ENCODE measurements around the gene CLCN2.
A peak's percentile ranks its signal among the peaks of the same experiment; 100 is the strongest.

Gene CLCN2

DNA sequence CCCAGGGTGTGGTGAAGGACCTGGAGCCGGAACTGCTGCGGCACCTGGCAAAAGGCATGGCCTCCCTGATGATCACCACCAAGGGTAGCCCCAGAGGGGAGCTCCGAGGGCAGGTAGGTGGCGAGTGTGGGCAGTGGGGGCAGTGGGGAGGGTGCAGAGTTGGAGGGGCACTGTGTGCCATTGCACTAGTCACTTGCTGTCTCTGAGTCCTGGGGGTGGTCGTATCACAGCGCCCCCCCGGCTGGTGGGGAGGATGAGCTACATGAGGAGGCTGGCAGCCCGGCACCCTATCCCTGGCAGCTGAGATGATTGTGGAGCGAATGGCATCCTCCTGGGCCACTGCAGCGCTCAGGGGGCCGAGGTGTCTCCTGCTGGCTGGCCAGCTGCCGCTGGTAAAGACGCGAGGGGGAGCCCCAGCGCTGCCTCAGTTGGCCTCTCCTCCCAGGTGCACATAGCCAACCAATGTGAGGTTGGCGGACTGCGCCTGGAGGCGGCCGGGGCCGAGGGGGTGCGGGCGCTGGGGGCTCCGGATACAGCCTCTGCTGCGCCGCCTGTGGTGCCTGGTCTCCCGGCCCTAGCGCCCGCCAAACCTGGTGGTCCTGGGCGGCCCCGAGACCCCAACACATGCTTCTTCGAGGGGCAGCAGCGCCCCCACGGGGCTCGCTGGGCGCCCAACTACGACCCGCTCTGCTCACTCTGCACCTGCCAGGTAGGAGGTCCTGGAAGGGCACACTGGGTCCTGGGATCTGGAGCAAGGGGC lies 24.8 kb upstream of the CLCN2 start:
- ATAC-seq (replicated peaks; ENCODE audit: extremely low read depth, poor library complexity, severe bottlenecking): no peak
- H3K27me3 Mint-ChIP-seq: peaks cover 70% of the 10 kb centered on the region
- DNase-seq (ENCODE audit: low spot score in 2 of 2): no peak
- no peaks in the 10 kb centered on the region for H3K4me1 Mint-ChIP-seq
- no peak overlapping the region for H3K27ac Mint-ChIP-seq (ENCODE audit: low read depth)
- no peaks in the 10 kb centered on the region for H3K9me3 Mint-ChIP-seq
- peaks cover 5% of the 10 kb centered on the region for H3K36me3 Mint-ChIP-seq (ENCODE audit: insufficient read depth)
- H3K4me3 Mint-ChIP-seq: no peak overlapping the region

DNA sequence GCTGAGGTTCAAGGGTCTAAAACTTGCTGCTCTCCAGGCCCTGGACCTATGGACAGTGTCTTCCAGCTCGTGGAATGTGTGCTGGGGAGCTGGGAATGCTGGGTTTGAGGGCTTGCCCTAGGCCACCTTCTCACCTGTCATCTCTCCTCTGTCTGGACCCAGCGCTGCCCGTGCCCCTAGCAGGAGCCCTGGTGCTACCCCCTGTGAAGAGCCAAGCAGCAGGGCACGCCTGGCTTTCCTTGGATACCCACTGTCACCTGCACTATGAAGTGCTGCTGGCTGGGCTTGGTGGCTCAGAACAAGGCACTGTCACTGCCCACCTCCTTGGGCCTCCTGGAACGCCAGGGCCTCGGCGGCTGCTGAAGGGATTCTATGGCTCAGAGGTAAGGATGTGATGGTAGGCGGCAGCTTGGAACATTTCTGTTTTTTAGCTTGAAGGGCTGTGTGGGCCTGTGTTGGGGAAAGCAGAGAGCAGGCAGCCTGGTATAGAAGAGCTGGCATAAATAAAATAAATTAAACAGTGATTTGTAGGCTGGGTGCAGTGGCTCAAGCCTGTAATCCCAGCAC lies 23.5 kb upstream of the CLCN2 start:
- no peak overlapping the region for H3K4me3 Mint-ChIP-seq
- H3K27me3 Mint-ChIP-seq: peaks cover 58% of the 10 kb centered on the region
- peaks cover 5% of the 10 kb centered on the region for H3K36me3 Mint-ChIP-seq (ENCODE audit: insufficient read depth)
- no peak for ATAC-seq (replicated peaks; ENCODE audit: extremely low read depth, poor library complexity, severe bottlenecking)
- no peak overlapping the region for H3K27ac Mint-ChIP-seq (ENCODE audit: low read depth)
- no peaks in the 10 kb centered on the region for H3K4me1 Mint-ChIP-seq
- no peaks in the 10 kb centered on the region for H3K9me3 Mint-ChIP-seq
- no peak for DNase-seq (ENCODE audit: low spot score in 2 of 2)

- Mint-ChIP-seq H3K36me3 (ENCODE audit: insufficient read depth) (peaks cover 5% of the 10 kb centered on the region), H3K27ac (ENCODE audit: low read depth) (no peak overlapping the region), H3K9me3 (no peaks in the 10 kb centered on the region), H3K4me3 (no peak overlapping the region), H3K4me1 (no peaks in the 10 kb centered on the region), H3K27me3 (peaks cover 55% of the 10 kb centered on the region)
- ATAC-seq (replicated peaks; ENCODE audit: extremely low read depth, poor library complexity, severe bottlenecking) (no peak), DNase-seq (ENCODE audit: low spot score in 2 of 2) (no peak)
Measured at GRCh38 chr3:184384342-184384741, 22.9 kb upstream of the CLCN2 start.

DNA sequence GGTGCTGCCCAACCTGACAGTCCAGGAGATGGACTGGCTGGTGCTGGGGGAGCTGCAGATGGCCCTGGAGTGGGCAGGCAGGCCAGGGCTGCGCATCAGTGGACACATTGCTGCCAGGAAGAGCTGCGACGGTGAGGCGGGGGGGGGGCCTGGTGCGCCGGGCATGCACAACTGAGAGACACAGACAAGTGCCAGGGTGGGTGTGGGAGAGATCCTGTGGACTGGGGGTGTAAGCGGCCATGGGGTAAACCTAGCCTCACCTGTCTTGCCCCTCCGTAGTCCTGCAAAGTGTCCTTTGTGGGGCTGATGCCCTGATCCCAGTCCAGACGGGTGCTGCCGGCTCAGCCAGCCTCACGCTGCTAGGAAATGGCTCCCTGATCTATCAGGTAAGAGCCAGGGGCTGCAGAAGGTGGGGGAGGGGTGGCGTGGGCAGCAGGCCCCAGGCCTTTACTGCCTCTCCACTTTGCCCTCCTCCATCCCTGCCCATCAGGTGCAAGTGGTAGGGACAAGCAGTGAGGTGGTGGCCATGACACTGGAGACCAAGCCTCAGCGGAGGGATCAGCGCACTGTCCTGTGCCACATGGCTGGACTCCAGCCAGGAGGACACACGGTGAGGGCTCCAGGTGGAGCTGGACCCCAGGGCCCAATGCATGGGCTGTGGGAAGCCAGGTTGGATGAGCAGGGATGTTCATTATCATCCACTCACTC lies 21.8 kb upstream of the CLCN2 start:
- H3K36me3 Mint-ChIP-seq (ENCODE audit: insufficient read depth): peaks cover 2% of the 10 kb centered on the region
- peaks cover 63% of the 10 kb centered on the region for H3K27me3 Mint-ChIP-seq
- ATAC-seq (replicated peaks; ENCODE audit: extremely low read depth, poor library complexity, severe bottlenecking): no peak
- no peak overlapping the region for H3K27ac Mint-ChIP-seq (ENCODE audit: low read depth)
- no peaks in the 10 kb centered on the region for H3K9me3 Mint-ChIP-seq
- no peaks in the 10 kb centered on the region for H3K4me1 Mint-ChIP-seq
- no peak overlapping the region for H3K4me3 Mint-ChIP-seq
- no peak for DNase-seq (ENCODE audit: low spot score in 2 of 2)

- H3K36me3 Mint-ChIP-seq (ENCODE audit: insufficient read depth): peaks cover 2% of the 10 kb centered on the region
- no peak overlapping the region for H3K4me3 Mint-ChIP-seq
- H3K9me3 Mint-ChIP-seq: no peaks in the 10 kb centered on the region
- H3K4me1 Mint-ChIP-seq: no peaks in the 10 kb centered on the region
- ATAC-seq (replicated peaks; ENCODE audit: extremely low read depth, poor library complexity, severe bottlenecking): no peak
- peaks cover 70% of the 10 kb centered on the region for H3K27me3 Mint-ChIP-seq
- DNase-seq (ENCODE audit: low spot score in 2 of 2): no peak
- H3K27ac Mint-ChIP-seq (ENCODE audit: low read depth): no peak overlapping the region
Measured at GRCh38 chr3:184382326-184383032, 21.1 kb upstream of the CLCN2 start.

DNA sequence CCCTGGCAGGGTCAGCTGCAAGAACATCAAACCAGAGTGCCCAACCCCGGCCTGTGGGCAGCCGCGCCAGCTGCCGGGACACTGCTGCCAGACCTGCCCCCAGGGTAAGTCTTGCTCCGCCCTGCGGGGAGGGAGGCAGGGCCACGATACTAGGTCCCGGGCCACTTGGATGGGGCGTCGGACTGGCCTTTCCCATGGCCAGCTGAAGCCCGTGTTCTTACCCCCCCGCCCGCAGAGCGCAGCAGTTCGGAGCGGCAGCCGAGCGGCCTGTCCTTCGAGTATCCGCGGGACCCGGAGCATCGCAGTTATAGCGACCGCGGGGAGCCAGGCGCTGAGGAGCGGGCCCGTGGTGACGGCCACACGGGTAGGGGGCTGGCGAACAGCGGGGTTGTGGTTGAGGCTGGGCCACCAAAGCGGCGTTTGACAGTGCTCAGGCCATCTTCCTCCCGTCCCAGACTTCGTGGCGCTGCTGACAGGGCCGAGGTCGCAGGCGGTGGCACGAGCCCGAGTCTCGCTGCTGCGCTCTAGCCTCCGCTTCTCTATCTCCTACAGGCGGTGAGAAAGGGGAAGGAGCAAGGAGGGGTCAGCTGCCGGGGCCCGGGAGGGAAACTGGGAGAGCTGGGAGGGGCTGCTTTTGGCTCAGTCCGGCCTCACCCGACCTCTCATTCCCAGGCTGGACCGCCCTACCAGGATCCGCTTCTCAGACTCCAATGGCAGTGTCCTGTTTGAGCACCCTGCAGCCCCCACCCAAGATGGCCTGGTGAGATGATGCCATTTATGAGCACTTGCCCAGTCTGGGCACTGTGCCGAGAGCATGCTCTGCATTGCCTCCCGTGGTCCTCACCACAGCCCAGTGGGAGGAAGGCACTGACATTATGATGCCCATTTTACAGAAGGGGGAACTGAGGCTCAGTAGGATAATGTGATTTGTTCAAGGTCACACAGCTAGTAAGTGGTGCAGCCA lies 20.1 kb upstream of the CLCN2 start:
- H3K4me1 Mint-ChIP-seq: no peaks in the 10 kb centered on the region
- ATAC-seq (replicated peaks; ENCODE audit: extremely low read depth, poor library complexity, severe bottlenecking): no peak
- peaks cover 80% of the 10 kb centered on the region for H3K27me3 Mint-ChIP-seq
- peak overlapping the region; percentile 55 for H3K4me3 Mint-ChIP-seq
- H3K9me3 Mint-ChIP-seq: no peaks in the 10 kb centered on the region
- H3K36me3 Mint-ChIP-seq (ENCODE audit: insufficient read depth): peaks cover 2% of the 10 kb centered on the region
- H3K27ac Mint-ChIP-seq (ENCODE audit: low read depth): no peak overlapping the region
- DNase-seq (ENCODE audit: low spot score in 2 of 2): no peak

- Mint-ChIP-seq H3K27me3 (peaks cover 82% of the 10 kb centered on the region), H3K27ac (ENCODE audit: low read depth) (no peak overlapping the region), H3K9me3 (no peaks in the 10 kb centered on the region), H3K36me3 (ENCODE audit: insufficient read depth) (peaks cover 2% of the 10 kb centered on the region), H3K4me3 (peak overlapping the region; percentile 55), H3K4me1 (no peaks in the 10 kb centered on the region)
- peak; percentile 47 for ATAC-seq (replicated peaks; ENCODE audit: extremely low read depth, poor library complexity, severe bottlenecking)
- DNase-seq (ENCODE audit: low spot score in 2 of 2): no peak
Measured at GRCh38 chr3:184380627-184381260, 19.3 kb upstream of the CLCN2 start.

DNA sequence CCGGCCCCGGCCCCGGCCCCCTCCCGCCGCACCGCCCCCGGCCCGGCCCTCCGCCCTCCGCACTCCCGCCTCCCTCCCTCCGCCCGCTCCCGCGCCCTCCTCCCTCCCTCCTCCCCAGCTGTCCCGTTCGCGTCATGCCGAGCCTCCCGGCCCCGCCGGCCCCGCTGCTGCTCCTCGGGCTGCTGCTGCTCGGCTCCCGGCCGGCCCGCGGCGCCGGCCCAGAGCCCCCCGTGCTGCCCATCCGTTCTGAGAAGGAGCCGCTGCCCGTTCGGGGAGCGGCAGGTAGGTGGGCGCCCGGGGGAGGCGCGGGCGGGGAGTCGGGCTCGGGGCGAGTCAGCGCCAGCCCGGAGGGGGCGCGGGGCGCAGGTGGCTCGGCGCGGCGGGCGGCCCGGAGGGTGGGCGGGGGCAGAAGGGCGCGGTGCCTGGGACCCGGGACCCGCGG lies 18.8 kb upstream of the CLCN2 start:
- no peak overlapping the region for H3K27ac Mint-ChIP-seq (ENCODE audit: low read depth)
- no peak for ATAC-seq (replicated peaks; ENCODE audit: extremely low read depth, poor library complexity, severe bottlenecking)
- H3K27me3 Mint-ChIP-seq: peaks cover 82% of the 10 kb centered on the region
- DNase-seq (ENCODE audit: low spot score in 2 of 2): no peak
- H3K4me1 Mint-ChIP-seq: no peaks in the 10 kb centered on the region
- H3K4me3 Mint-ChIP-seq: peak overlapping the region; percentile 55
- peaks cover 2% of the 10 kb centered on the region for H3K36me3 Mint-ChIP-seq (ENCODE audit: insufficient read depth)
- H3K9me3 Mint-ChIP-seq: no peaks in the 10 kb centered on the region

DNA sequence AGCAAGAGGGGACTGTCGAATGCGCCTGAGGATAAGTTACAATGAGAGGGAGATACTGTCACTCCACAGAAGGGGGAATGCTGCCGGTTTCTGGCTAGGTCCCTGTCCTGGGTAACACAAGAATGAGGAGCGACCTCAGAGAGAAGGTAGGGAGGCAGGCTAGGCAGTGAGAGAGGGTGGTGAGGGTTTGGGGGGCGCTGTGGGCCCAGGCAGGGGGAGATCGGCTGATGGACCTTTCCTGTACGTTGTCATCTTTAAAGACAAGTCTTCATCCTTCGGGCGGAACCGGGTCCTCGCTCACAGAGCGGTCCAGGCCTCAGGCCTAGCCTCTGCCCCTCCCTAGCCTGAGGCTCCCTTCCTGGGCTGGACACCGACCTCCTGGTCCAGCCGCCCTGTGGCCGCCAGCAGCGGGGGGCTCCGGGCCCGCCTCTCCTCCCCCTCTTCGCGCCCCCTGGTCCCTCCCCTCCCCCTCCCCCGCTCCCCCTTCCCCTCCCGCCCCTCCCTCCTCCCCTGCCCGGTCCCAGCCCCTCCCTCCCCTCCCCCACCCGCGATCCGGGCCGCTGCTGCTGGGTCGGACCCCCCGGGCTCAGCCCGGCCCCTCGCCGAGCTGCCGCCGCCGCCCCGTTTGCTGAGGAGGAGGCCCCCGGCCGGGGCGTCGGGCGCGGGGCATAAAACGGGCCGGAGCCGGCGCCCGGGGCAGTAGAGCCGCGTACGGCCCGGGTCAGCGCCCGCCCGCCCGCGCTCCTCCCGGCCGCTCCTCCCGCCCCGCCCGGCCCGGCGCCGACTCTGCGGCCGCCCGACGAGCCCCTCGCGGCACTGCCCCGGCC lies 18.2 kb upstream of the CLCN2 start, which contains the start of gene CHRD:
Gene CHRD (plus strand): TSS at position 697 of the 827 bp plus-strand sequence. CDS start 265 bp downstream, outside the sequence.
- Mint-ChIP-seq H3K9me3 (no peaks in the 10 kb centered on the region), H3K27ac (ENCODE audit: low read depth) (no peak within 1 kb of the TSS), H3K4me3 (peak within 1 kb of the TSS; percentile 67), H3K36me3 (ENCODE audit: insufficient read depth) (peaks cover 2% of the 10 kb centered on the region), H3K4me1 (no peaks in the 10 kb centered on the region), H3K27me3 (peaks cover 82% of the 10 kb centered on the region)
- no peak for ATAC-seq (replicated peaks; ENCODE audit: extremely low read depth, poor library complexity, severe bottlenecking)
- DNase-seq (ENCODE audit: low spot score in 2 of 2): no peak

DNA sequence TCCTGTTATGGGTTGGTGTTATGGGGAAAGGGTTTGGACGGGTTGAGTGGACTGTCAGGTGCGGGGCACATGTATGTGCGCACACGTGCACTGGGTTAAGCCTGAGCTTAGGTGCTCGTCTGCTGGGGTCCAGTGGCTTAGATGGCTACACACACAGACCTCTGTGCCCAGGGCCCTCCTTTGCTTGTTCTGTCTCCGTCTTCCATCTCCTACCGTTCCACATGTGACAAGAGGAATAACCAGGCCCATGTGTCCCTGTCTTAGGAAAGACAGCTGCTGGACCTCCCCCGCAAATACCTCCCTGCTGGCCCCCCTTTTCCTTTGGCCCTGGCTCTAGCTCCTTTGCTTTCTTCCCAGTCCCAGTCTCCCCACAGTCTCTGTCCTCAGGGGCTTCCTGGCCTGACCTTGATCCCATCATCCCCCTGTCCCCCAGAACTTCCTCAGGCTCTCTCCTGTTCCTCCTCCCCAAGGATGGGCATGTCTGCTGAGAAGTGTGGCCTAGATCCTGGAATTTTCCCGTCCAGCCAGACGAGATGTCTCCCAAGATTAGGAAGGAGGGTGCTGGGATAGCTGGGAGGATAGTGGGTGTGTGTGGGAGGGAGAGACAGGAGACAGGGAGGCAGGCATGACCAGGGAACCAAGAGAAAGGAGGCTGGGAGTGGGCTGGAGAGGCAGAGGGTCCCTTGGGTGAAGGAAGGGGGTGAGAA lies 17.4 kb upstream of the CLCN2 start:
- Mint-ChIP-seq H3K36me3 (ENCODE audit: insufficient read depth) (peaks cover 2% of the 10 kb centered on the region), H3K27me3 (peaks cover 75% of the 10 kb centered on the region), H3K4me3 (peak overlapping the region; percentile 67), H3K9me3 (no peaks in the 10 kb centered on the region), H3K4me1 (no peaks in the 10 kb centered on the region), H3K27ac (ENCODE audit: low read depth) (no peak overlapping the region)
- DNase-seq (ENCODE audit: low spot score in 2 of 2): no peak
- no peak for ATAC-seq (replicated peaks; ENCODE audit: extremely low read depth, poor library complexity, severe bottlenecking)
